ENCODE results near the gene LUC7L2. TPM values are rescaled to one million over a fixed set of nuclear protein-coding genes. Genes with fewer than 3 reads are reported as not detected.

LUC7L2 gene
- total and polyA plus RNA-seq, 2 of the 8 experiments (the other 6 are each of a cell fraction or from before 2014, with no cell fraction given), result 22.9 to 67.8 TPM

- TF ChIP-seq RXRA (IDR thresholded peaks at IDR 0.05; ENCODE audit: insufficient read depth, low read depth, low read length) (no peak), CBX8 (IDR thresholded peaks at IDR 0.05; ENCODE audit: borderline replicate concordance, low read depth, low read length) (no peak), CTCF (IDR thresholded peaks at IDR 0.05; ENCODE audit: control extremely low read depth in 1 of 3, insufficient read depth in 1 of 3, low read depth in 1 of 3, low read length in 3 of 3) (no peak)
These were observed 61.4 kb downstream of the LUC7L2 start (continued) for GRCh38 chr7:139421123-139421522.

Data from H1 (cell line).